AG09319 (cell line): ENCODE measurements around the gene SETBP1.

Source experiments
- DNase-seq: peaks from one replicate; pipeline ENCODE4 v3.0.0-alpha.2; 2010; ENCODE audit warnings: low read depth; ENCODE audit errors: extremely low read depth
- CTCF ChIP-seq: IDR thresholded peaks from 2 replicates; pipeline ENCODE4 v1.5.1; 2011; ENCODE audit warnings: low read depth, mild to moderate bottlenecking, inconsistent platforms, low read length, moderate library complexity

SETBP1 gene

DNA sequence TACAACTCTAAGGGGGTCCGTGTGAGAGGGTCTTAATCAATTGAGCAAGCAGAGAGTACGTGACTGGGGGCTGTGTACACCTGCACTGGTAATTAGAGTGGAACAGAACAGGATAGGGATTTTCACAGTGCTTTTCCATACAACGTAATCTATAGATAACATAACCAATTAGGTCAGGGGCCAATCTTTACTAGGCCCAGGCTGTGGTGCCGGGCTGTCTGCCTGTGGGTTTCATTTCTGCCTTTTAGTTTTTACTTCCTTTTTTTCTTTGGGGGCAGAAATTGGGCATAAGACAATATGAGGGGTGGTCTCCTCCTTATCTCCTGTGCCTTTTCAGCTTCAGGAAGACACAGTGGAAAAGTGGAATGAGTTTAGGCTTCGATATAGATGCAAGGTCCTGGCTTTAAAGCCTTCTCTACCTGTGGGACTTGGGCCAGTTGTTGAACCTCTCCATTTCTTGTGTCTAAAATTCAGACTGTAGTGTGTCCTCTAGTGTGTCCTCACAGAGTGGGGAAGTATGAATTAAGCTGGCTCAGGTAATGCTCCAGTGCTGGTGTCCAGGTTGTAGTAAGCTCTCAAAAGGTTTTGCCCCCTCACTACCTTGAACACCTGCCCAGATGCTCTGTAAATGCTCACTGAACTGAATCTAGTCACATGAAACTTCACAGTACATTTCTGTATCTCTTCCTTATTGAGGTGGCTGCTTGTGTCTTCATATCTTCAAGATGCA, 422.8 kb downstream of the SETBP1 start:
- TF ChIP-seq CTCF, result no peak
- no peak for DNase-seq

DNA sequence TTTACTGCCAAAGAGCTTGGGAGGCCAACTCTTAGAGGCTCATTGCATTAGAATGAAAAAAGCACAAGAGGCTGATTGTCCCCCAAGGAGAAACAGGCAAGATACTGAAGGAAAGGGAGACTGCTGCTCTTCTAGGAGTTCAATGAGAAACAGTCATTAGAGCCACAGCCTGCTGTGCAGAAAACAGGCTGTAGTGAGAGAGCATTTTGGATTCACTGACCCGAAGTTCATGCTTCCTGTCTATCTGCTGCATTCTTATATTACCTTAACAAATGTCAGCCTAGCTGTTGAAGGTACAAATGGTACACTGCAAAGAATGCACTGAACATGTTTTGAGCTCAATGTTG, 423.3 kb downstream of the SETBP1 start:
- no peak for TF ChIP-seq CTCF
- DNase-seq, result no peak

GRCh38 chr18:45106331-45106774, 425.7 kb downstream of the SETBP1 start:
- no peak for DNase-seq

GRCh38 chr18:45107425-45107824, 426.7 kb downstream of the SETBP1 start:
- DNase-seq, result no peak

More at GRCh38 chr18:45106331-45106774, 425.7 kb downstream of the SETBP1 start:
- no peak for TF ChIP-seq CTCF

DNA sequence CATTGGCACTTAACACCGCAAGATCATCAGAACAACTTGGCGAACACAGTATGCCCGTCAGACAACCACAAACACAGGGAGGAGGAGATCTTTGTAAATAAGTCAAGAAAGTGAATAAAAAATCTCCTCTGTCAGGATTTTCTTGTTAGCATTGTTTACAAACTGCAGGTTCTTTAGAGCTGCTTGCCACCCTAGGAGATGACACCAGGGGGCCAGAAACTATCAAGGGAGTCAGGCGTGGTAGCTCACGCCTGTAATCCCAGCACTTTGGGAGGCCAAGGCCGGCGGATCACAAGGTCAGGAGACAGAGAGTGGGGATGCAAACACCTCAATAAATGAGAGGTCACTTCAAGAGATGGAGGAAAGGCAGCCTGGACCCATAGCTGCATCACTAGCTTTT, 428.1 kb downstream of the SETBP1 start:
- no peak for TF ChIP-seq CTCF
- DNase-seq, result no peak

More at GRCh38 chr18:45107425-45107824, 426.7 kb downstream of the SETBP1 start:
- no peak for TF ChIP-seq CTCF

DNA sequence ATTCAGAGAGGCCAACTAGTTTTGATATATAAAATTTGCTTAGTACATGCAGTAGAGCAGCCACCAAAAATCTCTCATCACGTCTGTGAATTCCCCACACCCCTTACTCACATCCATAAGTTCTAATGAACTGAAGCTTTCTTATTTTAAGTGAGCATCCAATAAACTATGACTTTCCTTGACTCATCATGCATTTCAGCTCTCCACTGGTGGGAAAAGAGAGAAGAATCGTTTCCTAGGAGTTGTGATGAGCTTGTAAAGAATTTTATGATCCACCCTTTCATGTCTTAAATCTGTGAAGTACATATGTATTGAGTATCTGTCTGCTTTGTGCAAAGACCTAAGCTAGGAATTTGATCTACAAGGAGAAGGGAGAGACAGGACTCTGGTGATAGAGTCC, 428.6 kb downstream of the SETBP1 start:
- no peak for DNase-seq
- no peak for TF ChIP-seq CTCF

DNA sequence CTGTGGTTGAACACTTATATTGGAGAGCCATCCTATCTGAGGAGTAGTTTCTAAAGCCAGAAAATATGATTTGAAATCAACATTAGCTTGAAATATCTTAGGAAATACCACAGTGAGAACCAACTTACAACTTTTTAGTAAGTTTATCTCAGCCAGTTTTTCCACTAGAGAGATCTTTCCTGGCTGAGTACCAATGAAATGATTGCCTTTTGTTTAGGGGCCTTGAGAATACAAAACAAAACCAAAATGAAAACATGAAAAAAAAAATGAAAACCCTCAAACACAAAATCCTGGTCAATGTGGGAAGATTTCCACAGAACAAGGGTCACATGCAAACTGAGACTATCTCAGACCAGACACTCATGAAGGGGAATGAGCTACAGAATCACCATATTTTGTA, 429.0 kb downstream of the SETBP1 start:
- TF ChIP-seq CTCF, result no peak
- no peak for DNase-seq
